OCI-LY1 (cell line): Measurements from ENCODE around the gene SLAMF1.

Experiments
- H2AFZ ChIP-seq: fragments of 200-600 bp; sonication (generic), shearing (Covaris generic); 2 replicates; pipeline ENCODE4 v1.6.0; 2014; ENCODE audit warnings: antibody characterized with exemption, mild to moderate bottlenecking, low read length
- H3F3A ChIP-seq: fragments of 200-600 bp; sonication (generic), shearing (Covaris generic); 2 replicates; pipeline ENCODE4 v1.6.0; 2014; ENCODE audit warnings: mild to moderate bottlenecking, antibody characterized with exemption, low read length, moderate library complexity; ENCODE audit not compliant: insufficient read depth
- H3K27ac ChIP-seq: fragments of 200-600 bp; sonication (generic); 2 replicates; pipeline ENCODE4 v1.5.1; 2014; ENCODE audit warnings: low read length, mixed run types, mild to moderate bottlenecking, low read depth; ENCODE audit not compliant: poor library complexity, severe bottlenecking
- H3K27me3 ChIP-seq: fragments of 200-600 bp; sonication (generic); 2 replicates; pipeline ENCODE4 v1.6.0; 2014; ENCODE audit warnings: antibody characterized with exemption, mild to moderate bottlenecking, low read length, moderate library complexity; ENCODE audit not compliant: insufficient read depth
- H3K36me3 ChIP-seq: fragments of 200-600 bp; sonication (generic); 2 replicates; pipeline ENCODE4 v1.6.1; 2014; ENCODE audit warnings: mild to moderate bottlenecking, antibody characterized with exemption, low read length, moderate library complexity, mixed read lengths; ENCODE audit not compliant: insufficient read depth
- H3K4me1 ChIP-seq: fragments of 200-600 bp; sonication (generic); 2 replicates; pipeline ENCODE4 v1.5.1; 2014; ENCODE audit warnings: mild to moderate bottlenecking, low read length, moderate library complexity; ENCODE audit not compliant: insufficient read depth, severe bottlenecking
- H3K4me2 ChIP-seq: fragments of 200-600 bp; sonication (generic), shearing (Covaris generic); 2 replicates; pipeline ENCODE4 v1.6.1; 2014; ENCODE audit warnings: low read length
- H3K4me3 ChIP-seq: fragments of 200-600 bp; sonication (generic); 2 replicates; pipeline ENCODE4 v1.5.1; 2014; ENCODE audit warnings: low read length, low read depth, mild to moderate bottlenecking, mixed read lengths; ENCODE audit not compliant: poor library complexity, severe bottlenecking
- H3K79me2 ChIP-seq: fragments of 200-600 bp; shearing (Covaris generic); 2 replicates; pipeline ENCODE4 v1.6.1; 2016; ENCODE audit warnings: mixed run types, low read length, mixed read lengths; ENCODE audit not compliant: insufficient read depth
- H3K9ac ChIP-seq: fragments of 200-600 bp; sonication (generic), shearing (Covaris generic); 2 replicates; pipeline ENCODE4 v1.6.1; 2014; ENCODE audit warnings: mild to moderate bottlenecking, low read length, mixed read lengths
- H3K9me2 ChIP-seq: fragments of 200-600 bp; sonication (generic), shearing (Covaris generic); 2 replicates; pipeline ENCODE4 v1.6.1; 2014; ENCODE audit warnings: low read depth, mild to moderate bottlenecking, low read length, mixed read lengths
- H3K9me3 ChIP-seq: fragments of 200-600 bp; shearing (Covaris generic); 2 replicates; pipeline ENCODE4 v1.6.1; 2014; ENCODE audit warnings: low read length, mixed read lengths
- H4K20me1 ChIP-seq: fragments of 200-600 bp; sonication (generic), shearing (Covaris generic); 2 replicates; pipeline ENCODE4 v1.6.0; 2016; ENCODE audit warnings: mild to moderate bottlenecking, low read length; ENCODE audit not compliant: insufficient read depth
- CTCF ChIP-seq: fragments of 200-600 bp; sonication (generic), shearing (Covaris generic); IDR thresholded peaks from 2 replicates; pipeline ENCODE4 v1.5.1; 2017; ENCODE audit warnings: mild to moderate bottlenecking, antibody characterized with exemption, low read length, moderate library complexity, mixed read lengths
- EZH2 ChIP-seq: fragments of 200-600 bp; sonication (generic), shearing (Covaris generic); IDR thresholded peaks from 2 replicates; pipeline ENCODE4 v1.8.0; 2017; ENCODE audit warnings: borderline replicate concordance, mixed run types, mild to moderate bottlenecking, antibody characterized with exemption, low read length, moderate library complexity, mixed read lengths

SLAMF1 gene

GRCh38 chr1:160671603-160672517 lies 25.0 kb upstream of the SLAMF1 start:
- Histone ChIP-seq H3K27me3 (no peaks in the 10 kb centered on the region), H3K9ac (peak overlapping the region; percentile 56; the same call in 1 of the 2 replicates), H3K9me2 (no peaks in the 10 kb centered on the region), H3K4me1 (peaks cover 59% of the 10 kb centered on the region), H3K27ac (peak overlapping the region; percentile 91), H3K79me2 (no peaks in the 10 kb centered on the region), H3K36me3 (no peaks in the 10 kb centered on the region), H3K4me3 (peak overlapping the region; percentile 45), H3K9me3 (0 out of 2 replicates have a peak, but pooled peaks cover 2% of the 10 kb centered on the region), H2AFZ (no peak overlapping the region), H3K4me2 (peak overlapping the region; percentile 63), H4K20me1 (no peaks in the 10 kb centered on the region), H3F3A (peaks cover 5% of the 10 kb centered on the region; the same call in 1 of the 2 replicates)
- TF ChIP-seq CTCF (no peak), EZH2 (no peak)

- no peaks in the 10 kb centered on the region for H3F3A ChIP-seq
- H3K27me3 ChIP-seq = no peaks in the 10 kb centered on the region
- TF ChIP-seq EZH2 (no peak), CTCF (no peak)
- peak overlapping the region; percentile 91 for H3K27ac ChIP-seq
- H3K79me2 ChIP-seq = no peaks in the 10 kb centered on the region
- no peak overlapping the region for H3K4me3 ChIP-seq
- no peak overlapping the region for H3K9ac ChIP-seq
- no peaks in the 10 kb centered on the region for H4K20me1 ChIP-seq
- H3K9me3 ChIP-seq = 0 out of 2 replicates have a peak, but pooled peaks cover 2% of the 10 kb centered on the region
- H3K9me2 ChIP-seq = no peaks in the 10 kb centered on the region
- H3K4me2 ChIP-seq = no peak overlapping the region
- no peaks in the 10 kb centered on the region for H3K36me3 ChIP-seq
- H3K4me1 ChIP-seq = peaks cover 62% of the 10 kb centered on the region
- no peak overlapping the region for H2AFZ ChIP-seq
Observed at GRCh38 chr1:160670701-160671100, 23.9 kb upstream of the SLAMF1 start.

- Histone ChIP-seq H3K4me1 (peaks cover 62% of the 10 kb centered on the region), H3K9me2 (no peaks in the 10 kb centered on the region), H3K36me3 (no peaks in the 10 kb centered on the region), H2AFZ (no peak overlapping the region), H3K4me2 (no peak overlapping the region), H4K20me1 (no peaks in the 10 kb centered on the region), H3K9me3 (0 out of 2 replicates have a peak, but pooled peaks cover 2% of the 10 kb centered on the region), H3K79me2 (no peaks in the 10 kb centered on the region), H3K27me3 (no peaks in the 10 kb centered on the region), H3K4me3 (no peak overlapping the region), H3K27ac (no peak overlapping the region), H3F3A (no peaks in the 10 kb centered on the region), H3K9ac (no peak overlapping the region)
- TF ChIP-seq CTCF = no peak
- TF ChIP-seq EZH2 = no peak
Observed at GRCh38 chr1:160669802-160670201, 23.0 kb upstream of the SLAMF1 start.
